Endothelial cell of umbilical vein (primary cell): ENCODE measurements around the gene COTL1.

Source experiments
- EZH2 ChIP-seq: IDR thresholded peaks from 2 replicates; pipeline ENCODE4 v1.6.1; 2012; ENCODE audit warnings: borderline replicate concordance, low read depth, mild to moderate bottlenecking, moderate library complexity, low read length, inconsistent platforms; ENCODE audit not compliant: severe bottlenecking
- GATA2 ChIP-seq: IDR thresholded peaks from 2 replicates; pipeline ENCODE4 v1.7.0; 2011; ENCODE audit warnings: low read depth, mild to moderate bottlenecking, moderate library complexity, mixed read lengths, low read length; ENCODE audit not compliant: insufficient read length, insufficient read depth
- POLR2AphosphoS5 ChIP-seq: IDR thresholded peaks from 2 replicates; pipeline ENCODE4 v1.6.1; 2012; ENCODE audit warnings: low read depth, mild to moderate bottlenecking, control low read depth, low read length, moderate library complexity; ENCODE audit not compliant: insufficient read depth

DNA sequence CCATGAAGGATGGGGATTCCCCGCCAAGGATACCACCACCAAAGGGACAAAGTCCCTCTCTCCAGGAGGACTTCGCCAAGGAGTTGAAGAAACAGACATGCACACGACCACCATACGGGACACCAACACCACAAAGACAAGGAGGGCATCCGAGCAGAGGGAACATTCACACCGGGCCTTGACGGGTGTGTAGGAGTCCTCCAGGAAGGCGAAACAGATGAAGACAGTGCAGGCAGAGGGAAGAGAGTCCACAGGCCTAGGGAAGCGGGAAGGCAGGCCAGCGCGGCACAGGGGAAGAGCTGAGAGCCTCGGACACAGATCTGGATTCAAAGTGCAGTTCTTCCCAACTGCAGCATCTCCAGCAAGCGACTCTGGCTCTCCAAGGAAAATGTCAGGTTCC, 10.8 kb downstream of the COTL1 start:
- TF ChIP-seq POLR2AphosphoS5 (no peak), EZH2 (no peak), GATA2 (no peak)
